HG03439 (cell line): ENCODE results near the gene ADAM10.

Experiments used
- ATAC-seq: cut with Tn5 transposase; IDR thresholded peaks from one replicate; pipeline ENCODE4 v1.9.1; 2021; ENCODE audit warnings: mild to moderate bottlenecking, moderate library complexity; ENCODE audit not compliant: unreplicated experiment

Gene ADAM10

DNA sequence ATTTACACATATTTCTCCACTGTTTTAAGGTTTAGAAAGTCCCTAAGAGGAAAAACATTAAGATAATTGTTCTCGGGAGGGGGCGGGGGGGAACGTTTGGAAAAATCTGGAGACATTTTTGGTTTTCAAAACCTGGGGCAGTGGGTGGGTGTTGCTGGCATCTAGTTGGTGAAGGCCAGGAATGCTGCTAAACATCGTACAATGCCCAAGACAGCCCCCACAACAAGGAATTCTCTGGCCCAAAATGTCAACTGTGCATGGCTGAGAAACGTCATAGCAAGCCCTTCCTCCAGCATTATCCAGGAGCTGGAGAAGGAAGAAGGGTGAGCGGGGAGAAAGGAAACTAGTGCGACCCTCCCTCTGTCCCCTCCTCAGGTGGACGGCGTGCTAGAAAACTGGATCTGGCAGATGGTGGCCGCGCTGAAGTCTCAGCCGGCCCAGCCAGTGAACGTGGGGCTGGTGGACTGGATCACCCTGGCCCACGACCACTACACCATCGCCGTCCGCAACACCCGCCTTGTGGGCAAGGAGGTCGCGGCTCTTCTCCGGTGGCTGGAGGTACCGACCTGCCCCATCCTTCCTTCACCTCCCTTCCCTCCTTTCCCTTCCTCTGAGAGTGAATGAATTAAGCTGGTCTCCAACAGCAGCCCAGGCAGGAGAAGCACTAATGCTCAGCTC lies 208.0 kb downstream of the ADAM10 start:
- ATAC-seq = no peak

DNA sequence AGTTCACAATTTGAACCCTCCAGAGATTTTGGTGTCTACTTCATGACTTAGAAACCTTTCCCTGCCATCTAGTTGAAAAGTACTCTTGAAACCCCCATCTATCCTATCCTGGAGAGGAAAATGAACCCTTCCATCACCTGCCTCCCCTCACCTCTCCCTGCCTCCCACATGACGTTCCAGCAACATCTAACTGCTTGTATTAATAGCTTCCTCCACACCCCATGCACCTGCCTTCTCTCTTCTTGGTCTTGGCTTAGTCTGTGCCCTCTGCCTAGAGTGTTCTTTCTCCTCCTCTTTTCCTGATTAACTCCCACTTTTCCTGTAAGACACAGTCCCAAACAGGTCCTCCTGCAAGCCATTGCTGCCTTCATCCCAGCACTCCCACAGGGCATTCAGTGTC lies 210.0 kb downstream of the ADAM10 start:
- ATAC-seq = no peak

DNA sequence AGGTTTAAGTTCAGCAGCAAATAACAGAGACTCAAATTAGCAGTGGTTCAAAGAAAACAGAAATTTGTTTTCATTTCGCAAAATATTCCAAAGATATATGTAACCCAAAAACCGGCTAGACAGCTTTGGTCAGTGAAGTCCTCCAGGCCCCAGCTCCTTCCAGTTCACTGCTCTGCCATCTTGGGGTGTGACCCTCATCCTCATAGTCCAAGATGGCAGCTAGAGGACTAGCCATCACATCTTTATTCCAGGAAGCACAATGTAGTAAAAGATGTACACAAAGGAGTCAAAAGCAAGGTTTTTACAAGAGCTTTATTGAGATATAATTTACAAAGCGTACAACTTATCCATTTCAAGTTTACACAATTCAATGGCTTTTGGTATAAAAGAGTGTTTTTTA lies 210.6 kb downstream of the ADAM10 start:
- no peak for ATAC-seq
